GM23338 (cell line): ENCODE results near the gene ATP5ME. TPM values are rescaled to one million over a fixed set of nuclear protein-coding genes. Genes with fewer than 3 reads are reported as not detected.

Source experiments
- ATAC-seq: fragments of 200-7000 bp; cut with Tn5 transposase; 3 replicates; pipeline ENCODE4 v1.9.1; 2020
- DNase-seq: peaks from one replicate; pipeline ENCODE4 v3.0.0-alpha.2; 2015; ENCODE audit warnings: low spot score
- H2AFZ ChIP-seq: fragments of 200-600 bp; sonication (generic); 2 replicates; pipeline ENCODE4 v1.8.0; 2016; ENCODE audit warnings: antibody characterized with exemption, mild to moderate bottlenecking, moderate library complexity
- H3F3A ChIP-seq: fragments of 200-600 bp; sonication (generic); replicated peaks from 2 replicates; pipeline ENCODE4 v1.8.0; 2017; ENCODE audit warnings: antibody characterized with exemption, mixed run types, low read depth
- H3K27ac ChIP-seq: fragments of 200-600 bp; sonication (generic); 2 replicates; pipeline ENCODE4 v1.6.1; 2016; ENCODE audit warnings: low read depth
- H3K27me3 ChIP-seq: fragments of 200-600 bp; sonication (generic); 2 replicates; pipeline ENCODE4 v1.8.0; 2016; ENCODE audit warnings: mild to moderate bottlenecking, mixed run types, moderate library complexity; ENCODE audit not compliant: insufficient read depth
- H3K36me3 ChIP-seq: fragments of 200-600 bp; sonication (generic); 2 replicates; pipeline ENCODE4 v1.8.0; 2016; ENCODE audit warnings: mild to moderate bottlenecking; ENCODE audit not compliant: insufficient read depth
- H3K4me1 ChIP-seq: fragments of 200-600 bp; sonication (generic); 2 replicates; pipeline ENCODE4 v1.8.0; 2016; ENCODE audit warnings: mild to moderate bottlenecking, moderate library complexity; ENCODE audit not compliant: insufficient read depth
- H3K4me2 ChIP-seq: fragments of 200-600 bp; sonication (generic); 2 replicates; pipeline ENCODE4 v1.7.1; 2017; ENCODE audit warnings: mixed run types
- H3K4me3 ChIP-seq: fragments of 200-600 bp; sonication (generic); 2 replicates; pipeline ENCODE4 v1.6.1; 2016; ENCODE audit warnings: mixed run types
- H3K79me2 ChIP-seq: fragments of 200-600 bp; sonication (generic); replicated peaks from 2 replicates; pipeline ENCODE4 v1.8.0; 2017; ENCODE audit warnings: mild to moderate bottlenecking; ENCODE audit not compliant: insufficient read depth
- H3K9me2 ChIP-seq: fragments of 200-600 bp; sonication (generic); 2 replicates; pipeline ENCODE4 v1.8.0; 2017; ENCODE audit not compliant: insufficient read depth
- H4K20me1 ChIP-seq: fragments of 200-600 bp; sonication (generic); replicated peaks from 2 replicates; pipeline ENCODE4 v1.8.0; 2017; ENCODE audit warnings: mild to moderate bottlenecking; ENCODE audit not compliant: insufficient read depth
- H3K27ac Mint-ChIP-seq: 2 replicates; pipeline ENCODE4 v1.8.0; 2020; ENCODE audit warnings: inconsistent platforms, mild to moderate bottlenecking, moderate library complexity, mixed read lengths
- H3K27me3 Mint-ChIP-seq: 3 replicates; pipeline ENCODE4 v1.8.0; 2022; ENCODE audit warnings: low read depth, mild to moderate bottlenecking, moderate library complexity, mixed read lengths, inconsistent platforms; ENCODE audit not compliant: insufficient read depth, poor library complexity
- H3K36me3 Mint-ChIP-seq: 3 replicates; pipeline ENCODE4 v1.8.0; 2021; ENCODE audit warnings: low read depth, mild to moderate bottlenecking, inconsistent platforms, moderate library complexity, mixed read lengths
- H3K4me1 Mint-ChIP-seq: 3 replicates; pipeline ENCODE4 v1.8.0; 2020; ENCODE audit warnings: mild to moderate bottlenecking, inconsistent platforms, mixed read lengths
- H3K4me3 Mint-ChIP-seq: 3 replicates; pipeline ENCODE4 v1.8.0; 2021; ENCODE audit warnings: moderate library complexity, mild to moderate bottlenecking, inconsistent platforms, mixed read lengths
- H3K9me3 Mint-ChIP-seq: 3 replicates; pipeline ENCODE4 v1.8.0; 2020; ENCODE audit warnings: moderate library complexity, mild to moderate bottlenecking, inconsistent platforms, mixed read lengths
- CREB1 ChIP-seq: fragments of 250-450 bp; sonication (Bioruptor Pico); IDR thresholded peaks from 2 replicates; pipeline ENCODE4 v1.5.0; 2020; ENCODE audit warnings: low read depth, mild to moderate bottlenecking, moderate library complexity
- ETS1 ChIP-seq: IDR thresholded peaks from 2 replicates; pipeline ENCODE4 v1.6.1; 2016; ENCODE audit warnings: antibody characterized with exemption
- EZH2 ChIP-seq: fragments of 200-600 bp; sonication (generic); IDR thresholded peaks from one replicate; pipeline ENCODE4 v1.8.0; 2017; ENCODE audit warnings: antibody characterized with exemption, mild to moderate bottlenecking, low read depth; ENCODE audit not compliant: unreplicated experiment
- EZH2phosphoT487 ChIP-seq: fragments of 200-600 bp; sonication (generic); IDR thresholded peaks from one replicate; pipeline ENCODE4 v1.8.1; 2018; ENCODE audit warnings: antibody characterized with exemption; ENCODE audit not compliant: unreplicated experiment
- JUNB ChIP-seq: IDR thresholded peaks from one replicate; pipeline ENCODE4 v1.6.1; 2016; ENCODE audit warnings: antibody characterized with exemption; ENCODE audit not compliant: unreplicated experiment
- NANOG ChIP-seq: IDR thresholded peaks from 2 replicates; pipeline ENCODE4 v1.6.1; 2016; ENCODE audit warnings: antibody characterized with exemption, borderline replicate concordance
- POLR2AphosphoS5 ChIP-seq: IDR thresholded peaks from 2 replicates; pipeline ENCODE4 v1.6.1; 2016; ENCODE audit warnings: antibody characterized with exemption, low read depth
- STAT1 ChIP-seq: IDR thresholded peaks from one replicate; pipeline ENCODE4 v1.6.1; 2016; ENCODE audit warnings: antibody characterized with exemption; ENCODE audit not compliant: unreplicated experiment
- ZNF114 ChIP-seq: fragments of 250-450 bp; sonication (Bioruptor Pico); IDR thresholded peaks from 2 replicates; pipeline ENCODE4 v1.5.0; 2020; ENCODE audit warnings: mild to moderate bottlenecking, moderate library complexity
- ZNF331 ChIP-seq: fragments of 250-450 bp; sonication (Bioruptor Pico); IDR thresholded peaks from 2 replicates; pipeline ENCODE4 v1.5.0; 2020; ENCODE audit warnings: low read depth, mild to moderate bottlenecking, moderate library complexity
- ZNF462 ChIP-seq: fragments of 250-450 bp; sonication (Bioruptor Pico); IDR thresholded peaks from 2 replicates; pipeline ENCODE4 v1.5.0; 2020; ENCODE audit warnings: mild to moderate bottlenecking, moderate library complexity
- polyA plus RNA-seq: library from polyadenylated mRNA; unstranded; fragments of >200 nt; fragmentation: Nextera tagmentation; extraction: Ambion mirVana; gene quantifications from 2 replicates; pipeline ENCODE4 v1.2.1, GENCODE V29; 2016
- total RNA-seq: library from RNA; depleted of rRNA; stranded (reverse); fragments of >200 nt; shearing (Covaris generic); gene quantifications from 2 replicates; pipeline ENCODE4 v1.2.3, GENCODE V29; 2014
- TF ChIP-seq, protein P1 (sequence below): IDR thresholded peaks from one replicate; pipeline ENCODE4 v1.6.1; 2018; ENCODE audit warnings: antibody characterized with exemption; ENCODE audit not compliant: unreplicated experiment
- TF ChIP-seq, protein P2 (sequence below), 2 experiments: fragments of 200-600 bp in 1 of 2; sonication (generic) in 1 of 2; conservative IDR thresholded peaks; 2 replicates each; pipeline versions ENCODE4 v1.5.1 to v1.6.1; 2016 to 2017; ENCODE audit warnings: antibody characterized with exemption in 2 of 2, low read depth in 2 of 2, mild to moderate bottlenecking in 2 of 2, moderate library complexity in 1 of 2

Gene ATP5ME
- total and polyA plus RNA-seq, 2 experiments from 2014 or later = 60.5 to 2,021 TPM

DNA sequence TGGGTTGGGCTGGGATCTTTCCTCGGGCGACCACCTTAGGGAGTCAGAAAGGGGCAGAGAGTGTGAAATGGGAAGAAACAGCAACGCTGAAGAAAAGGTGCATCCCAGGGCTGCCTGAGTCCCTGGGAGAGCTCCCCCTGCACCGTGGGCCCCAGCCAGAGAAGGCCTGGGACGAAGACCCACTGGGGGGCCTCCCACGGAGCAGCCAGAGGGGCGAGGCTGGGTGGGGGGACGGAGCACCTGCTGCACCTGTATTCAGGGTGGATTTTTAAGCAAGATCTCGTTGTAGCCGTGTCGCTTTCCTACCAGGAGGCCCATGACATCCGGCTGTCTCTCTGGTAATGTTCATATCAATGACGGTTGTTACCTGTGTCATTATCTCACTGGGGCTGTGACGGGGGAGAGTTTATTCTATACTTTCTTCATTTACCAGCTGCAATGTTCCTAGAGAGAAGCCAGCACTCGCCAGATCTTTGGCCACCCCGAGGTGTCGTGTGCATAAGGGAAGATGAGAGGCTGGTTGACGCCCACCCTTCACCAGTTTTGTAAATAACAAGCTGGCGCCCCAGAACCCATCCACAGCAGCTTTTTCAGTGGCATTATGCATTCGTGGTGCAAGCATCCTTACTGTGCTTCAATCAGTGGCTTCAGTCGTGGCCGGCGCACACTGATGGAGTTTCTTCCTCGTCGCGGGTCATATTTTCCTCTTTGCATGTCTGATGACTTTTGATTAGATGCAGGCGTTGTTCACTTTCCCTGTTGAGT is 25.9 kb upstream of the ATP5ME start:
- no peak for ATAC-seq
- no peak for DNase-seq
- H3K4me2 ChIP-seq = no peak overlapping the region
- TF ChIP-seq ZNF462 (CRISPR knock-in tag) (no peak), EZH2phosphoT487 (no peak), POLR2AphosphoS5 (no peak), ETS1 (no peak), ZNF114 (CRISPR knock-in tag) (no peak), JUNB (no peak), EZH2 (no peak), STAT1 (no peak), CREB1 (CRISPR knock-in tag) (no peak), NANOG (no peak), ZNF331 (no peak)
- TF ChIP-seq, protein P1, sequence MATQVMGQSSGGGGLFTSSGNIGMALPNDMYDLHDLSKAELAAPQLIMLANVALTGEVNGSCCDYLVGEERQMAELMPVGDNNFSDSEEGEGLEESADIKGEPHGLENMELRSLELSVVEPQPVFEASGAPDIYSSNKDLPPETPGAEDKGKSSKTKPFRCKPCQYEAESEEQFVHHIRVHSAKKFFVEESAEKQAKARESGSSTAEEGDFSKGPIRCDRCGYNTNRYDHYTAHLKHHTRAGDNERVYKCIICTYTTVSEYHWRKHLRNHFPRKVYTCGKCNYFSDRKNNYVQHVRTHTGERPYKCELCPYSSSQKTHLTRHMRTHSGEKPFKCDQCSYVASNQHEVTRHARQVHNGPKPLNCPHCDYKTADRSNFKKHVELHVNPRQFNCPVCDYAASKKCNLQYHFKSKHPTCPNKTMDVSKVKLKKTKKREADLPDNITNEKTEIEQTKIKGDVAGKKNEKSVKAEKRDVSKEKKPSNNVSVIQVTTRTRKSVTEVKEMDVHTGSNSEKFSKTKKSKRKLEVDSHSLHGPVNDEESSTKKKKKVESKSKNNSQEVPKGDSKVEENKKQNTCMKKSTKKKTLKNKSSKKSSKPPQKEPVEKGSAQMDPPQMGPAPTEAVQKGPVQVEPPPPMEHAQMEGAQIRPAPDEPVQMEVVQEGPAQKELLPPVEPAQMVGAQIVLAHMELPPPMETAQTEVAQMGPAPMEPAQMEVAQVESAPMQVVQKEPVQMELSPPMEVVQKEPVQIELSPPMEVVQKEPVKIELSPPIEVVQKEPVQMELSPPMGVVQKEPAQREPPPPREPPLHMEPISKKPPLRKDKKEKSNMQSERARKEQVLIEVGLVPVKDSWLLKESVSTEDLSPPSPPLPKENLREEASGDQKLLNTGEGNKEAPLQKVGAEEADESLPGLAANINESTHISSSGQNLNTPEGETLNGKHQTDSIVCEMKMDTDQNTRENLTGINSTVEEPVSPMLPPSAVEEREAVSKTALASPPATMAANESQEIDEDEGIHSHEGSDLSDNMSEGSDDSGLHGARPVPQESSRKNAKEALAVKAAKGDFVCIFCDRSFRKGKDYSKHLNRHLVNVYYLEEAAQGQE = no peak
- TF ChIP-seq, protein P2, sequence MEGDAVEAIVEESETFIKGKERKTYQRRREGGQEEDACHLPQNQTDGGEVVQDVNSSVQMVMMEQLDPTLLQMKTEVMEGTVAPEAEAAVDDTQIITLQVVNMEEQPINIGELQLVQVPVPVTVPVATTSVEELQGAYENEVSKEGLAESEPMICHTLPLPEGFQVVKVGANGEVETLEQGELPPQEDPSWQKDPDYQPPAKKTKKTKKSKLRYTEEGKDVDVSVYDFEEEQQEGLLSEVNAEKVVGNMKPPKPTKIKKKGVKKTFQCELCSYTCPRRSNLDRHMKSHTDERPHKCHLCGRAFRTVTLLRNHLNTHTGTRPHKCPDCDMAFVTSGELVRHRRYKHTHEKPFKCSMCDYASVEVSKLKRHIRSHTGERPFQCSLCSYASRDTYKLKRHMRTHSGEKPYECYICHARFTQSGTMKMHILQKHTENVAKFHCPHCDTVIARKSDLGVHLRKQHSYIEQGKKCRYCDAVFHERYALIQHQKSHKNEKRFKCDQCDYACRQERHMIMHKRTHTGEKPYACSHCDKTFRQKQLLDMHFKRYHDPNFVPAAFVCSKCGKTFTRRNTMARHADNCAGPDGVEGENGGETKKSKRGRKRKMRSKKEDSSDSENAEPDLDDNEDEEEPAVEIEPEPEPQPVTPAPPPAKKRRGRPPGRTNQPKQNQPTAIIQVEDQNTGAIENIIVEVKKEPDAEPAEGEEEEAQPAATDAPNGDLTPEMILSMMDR (conservative IDR thresholded peaks at IDR 0.05; ENCODE audit: low read depth in 2 of 2) = no peak
- peaks cover 4% of the 10 kb centered on the region; the same call in 1 of the 2 replicates for H3K27me3 ChIP-seq
- H3K4me1 ChIP-seq = no peaks in the 10 kb centered on the region
- H3K27ac Mint-ChIP-seq = no peak overlapping the region
- no peaks in the 10 kb centered on the region for H3K36me3 ChIP-seq
- H3K9me3 Mint-ChIP-seq = peaks cover 9% of the 10 kb centered on the region
- H3F3A ChIP-seq = no peaks in the 10 kb centered on the region
- H3K27ac ChIP-seq = no peak overlapping the region
- no peaks in the 10 kb centered on the region for H4K20me1 ChIP-seq
- 0 out of 3 replicates have a peak, but pooled peaks cover under 1% of the 10 kb centered on the region for H3K36me3 Mint-ChIP-seq
- peaks cover 23% of the 10 kb centered on the region for H3K27me3 Mint-ChIP-seq
- no peak overlapping the region for H3K4me3 ChIP-seq
- H3K4me1 Mint-ChIP-seq = peaks cover 6% of the 10 kb centered on the region; the same call in 1 of the 3 replicates
- H3K79me2 ChIP-seq = no peaks in the 10 kb centered on the region
- no peaks in the 10 kb centered on the region for H3K9me2 ChIP-seq
- H3K4me3 Mint-ChIP-seq = no peak overlapping the region
- H2AFZ ChIP-seq = no peak overlapping the region
